GM12878 (cell line): ENCODE results near the gene FRYL. TPM values are rescaled to one million over a fixed set of nuclear protein-coding genes. Genes with fewer than 3 reads are reported as not detected.

Experiments used
- ATAC-seq: fragments of 200-7000 bp; cut with Tn5 transposase; 3 replicates; pipeline ENCODE4 v1.9.1; 2020; ENCODE audit warnings: mild to moderate bottlenecking, moderate library complexity
- BruUV-seq: library from RNA; stranded (reverse); fragments of 400-500 nt; replicated peaks from 2 replicates; lab custom pipeline; 2021; lab: Mats Ljungman, UMichigan
- CTCF ChIA-PET: fragments of 300-600 bp; sonication (Branson Sonifier 250); formaldehyde crosslinking; extraction: SDS; loops from one replicate; lab custom pipeline; 2021; ENCODE audit warnings: inconsistent platforms; lab: Yijun Ruan, JAX
- POLR2A ChIA-PET: fragments of 350-600 bp; formaldehyde crosslinking; extraction: SDS; loops from one replicate; lab custom pipeline; 2021; ENCODE audit warnings: inconsistent platforms; lab: Charles Lee
- RAD21 ChIA-PET: fragments of 300-600 bp; sonication (Branson Sonifier 250); formaldehyde crosslinking; loops from one replicate; lab custom pipeline; 2023; ENCODE audit warnings: antibody characterized with exemption; ENCODE audit not compliant: unreplicated experiment; lab: Charles Lee
- SMC1A ChIA-PET: fragments of 300-600 bp; sonication (Branson Sonifier 250); formaldehyde crosslinking; loops from one replicate; lab custom pipeline; 2023; ENCODE audit not compliant: unreplicated experiment, uncharacterized antibody; lab: Charles Lee
- DNase-seq: peaks from one replicate; pipeline ENCODE4 v3.0.0-alpha.2; 2011; ENCODE audit warnings: low read depth, low spot score
- FAIRE-seq: peaks from 3 replicates; lab custom pipeline; 2011; peaks lifted over from hg19 to GRCh38; lab: Jason Lieb, UNC
- H2AFZ ChIP-seq: 2 replicates; pipeline ENCODE4 v1.6.0; 2011; ENCODE audit warnings: low read depth, low read length, control low read depth; ENCODE audit not compliant: control insufficient read depth
- H3K27ac ChIP-seq: 2 replicates; pipeline ENCODE4 v1.5.1; 2011; ENCODE audit warnings: control low read depth; ENCODE audit not compliant: control insufficient read depth, insufficient read depth
- H3K27me3 ChIP-seq, 2 experiments: replicated peaks in 1 of 2; 2 replicates each; pipeline versions ENCODE4 v1.6.0 to v1.6.1; 2011; ENCODE audit warnings: low read length in 1 of 2; ENCODE audit not compliant: control insufficient read depth in 2 of 2, insufficient read depth in 2 of 2
- H3K36me3 ChIP-seq, 2 experiments: 2 replicates each; pipeline ENCODE4 v1.5.1; 2011; ENCODE audit warnings: low read length in 1 of 2; ENCODE audit not compliant: control insufficient read depth in 2 of 2, insufficient read depth in 2 of 2
- H3K4me1 ChIP-seq: 2 replicates; pipeline ENCODE4 v1.6.1; 2011; ENCODE audit warnings: mild to moderate bottlenecking, low read length, moderate library complexity, mixed read lengths; ENCODE audit not compliant: control insufficient read depth, insufficient read depth
- H3K4me2 ChIP-seq: 2 replicates; pipeline ENCODE4 v1.6.0; 2011; ENCODE audit warnings: control low read depth; ENCODE audit not compliant: control insufficient read depth, insufficient read depth
- H3K4me3 ChIP-seq: fragments of 200-600 bp; sonication (generic); 2 replicates; pipeline ENCODE4 v1.5.1; 2016
- H3K79me2 ChIP-seq: 2 replicates; pipeline ENCODE4 v1.6.0; 2011; ENCODE audit warnings: low read length; ENCODE audit not compliant: control insufficient read depth, insufficient read depth
- H3K9ac ChIP-seq: 2 replicates; pipeline ENCODE4 v1.8.0; 2011; ENCODE audit warnings: low read length, control low read depth, mixed read lengths; ENCODE audit not compliant: control insufficient read depth, insufficient read depth
- H3K9me3 ChIP-seq: replicated peaks from 3 replicates; pipeline ENCODE4 v1.5.1; 2011; ENCODE audit warnings: mild to moderate bottlenecking, low read length; ENCODE audit not compliant: control insufficient read depth, insufficient read depth
- H4K20me1 ChIP-seq: 2 replicates; pipeline ENCODE4 v1.6.0; 2011; ENCODE audit not compliant: control insufficient read depth, insufficient read depth
- DPF2 ChIP-seq: fragments of 450-650 bp; IDR thresholded peaks from 2 replicates; pipeline ENCODE4 v1.6.1; 2017; ENCODE audit warnings: mild to moderate bottlenecking
- SUZ12 ChIP-seq: fragments of 200-600 bp; sonication (generic); IDR thresholded peaks from one replicate; pipeline ENCODE4 v1.6.1; 2018; ENCODE audit warnings: antibody characterized with exemption, mild to moderate bottlenecking; ENCODE audit not compliant: unreplicated experiment
- ZBED1 ChIP-seq: IDR thresholded peaks from 2 replicates; pipeline ENCODE4 v1.6.1; 2016; ENCODE audit warnings: borderline replicate concordance
- WGBS: methylation state at CpG from one replicate; pipeline ENCODE4 v1.1.6; 2016; ENCODE audit warnings: low lambda C conversion rate; ENCODE audit not compliant: insufficient replicate concordance, insufficient coverage; ENCODE audit errors: missing lambda C conversion rate; 5-methylcytosine and 5-hydroxymethylcytosine counted together
- in situ Hi-C: fragments of 300-500 bp; cut with MboI; formaldehyde crosslinking; loops from 9 replicates; pipeline ENCODE4 v1.14.3; 2018; ENCODE audit warnings: mixed read lengths
- intact Hi-C: fragments of 100-400 bp; cut with micrococcal nuclease; formaldehyde crosslinking; loops from one replicate; pipeline ENCODE4 v1.14.2; 2022; ENCODE audit not compliant: unreplicated experiment
- polyA plus RNA-seq, 11 experiments: library from polyadenylated mRNA; depleted of rRNA in 4 of 11; unstranded in 6 of 11; stranded (reverse) in 5 of 11; fragments of >200 nt; fragmentation: Nextera tagmentation in 4 of 11; fragmentation: Illumina TruSeq in 1 of 11; extraction: Ambion mirVana in 4 of 11; extraction: Trizol in 1 of 11; gene quantifications; 1 replicate in 1 of 11; 2 replicates in 10 of 11; pipeline versions ENCODE4 v1.2.1 to v1.2.3, GENCODE V29; 2011 to 2016; ENCODE audit warnings: inconsistent platforms in 2 of 11, missing spikeins in 2 of 11, low read depth in 1 of 11
- total RNA-seq, 4 experiments: library from RNA; depleted of rRNA in 3 of 4; stranded (reverse); fragments of >200 nt in 3 of 4; fragmentation: Illumina TruSeq in 1 of 4; extraction: Trizol in 1 of 4; gene quantifications; 2 replicates each; pipeline versions ENCODE4 v1.2.1 to v1.2.3, GENCODE V29; 2013 to 2021
- TF ChIP-seq, protein P1 (sequence below): IDR thresholded peaks from 2 replicates; pipeline ENCODE4 v1.6.1; 2012; ENCODE audit warnings: low read length, inconsistent platforms
- TF ChIP-seq, protein P2 (sequence below): IDR thresholded peaks from 2 replicates; pipeline ENCODE4 v1.6.1; 2012; ENCODE audit warnings: low read depth, low read length, improper control_type of control experiment

Gene FRYL
- total and polyA plus RNA-seq, 10 of the 15 experiments (the other 5 are each of a cell fraction or from before 2014, with no cell fraction given), result 10.3 to 50.6 (median 28.7) TPM

DNA sequence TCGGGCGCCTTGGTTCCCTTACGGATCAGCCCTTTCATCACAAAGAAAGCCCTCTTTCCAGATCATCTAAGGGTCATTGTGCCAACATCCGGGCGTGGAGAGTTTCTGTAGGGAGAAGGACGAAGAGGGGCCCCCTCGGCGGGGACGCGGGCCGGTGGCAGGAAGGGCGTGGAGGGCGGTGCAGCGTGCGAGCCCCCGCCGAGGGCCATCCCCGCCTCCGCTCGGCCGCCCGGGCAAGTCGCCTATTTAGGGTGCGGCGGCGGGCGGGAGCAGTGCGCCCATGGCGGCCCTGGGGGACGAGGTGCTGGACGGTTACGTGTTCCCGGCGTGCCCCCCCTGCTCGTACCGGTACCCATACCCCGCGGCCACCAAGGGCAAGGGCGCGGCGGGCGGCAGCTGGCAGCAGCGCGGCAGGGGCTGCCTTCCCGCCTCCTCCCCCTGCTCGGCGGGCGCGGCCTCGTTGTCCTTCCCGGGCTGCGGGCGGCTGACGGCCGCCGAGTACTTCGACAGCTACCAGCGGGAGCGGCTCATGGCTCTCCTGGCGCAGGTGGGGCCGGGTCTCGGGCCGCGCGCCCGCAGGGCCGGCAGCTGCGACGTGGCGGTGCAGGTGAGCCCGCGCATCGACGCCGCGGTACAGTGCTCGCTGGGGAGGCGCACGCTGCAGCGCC lies 289.9 kb downstream of the FRYL start, which contains the start of gene ZAR1:
Gene ZAR1, plus strand, starts transcription at position 241 of the 668 bp plus-strand sequence. Its CDS starts 40 bp downstream, at position 281.
- Histone ChIP-seq H3K9me3 (no peaks in the 10 kb centered on the region; the same call in 2 of the 3 replicates), H3K27me3 (peaks cover 6 to 22% of the 10 kb centered on the region in 2 experiments), H3K9ac (no peak within 1 kb of the TSS), H3K4me2 (peak within 1 kb of the TSS; percentile 67; the same call in 1 of the 2 replicates), H2AFZ (no peak within 1 kb of the TSS; the same call in 1 of the 2 replicates), H3K36me3 (no peaks in the 10 kb centered on the region), H3K27ac (no peak within 1 kb of the TSS), H3K4me3 (peak within 1 kb of the TSS; percentile 19; the same call in 1 of the 2 replicates), H4K20me1 (no peaks in the 10 kb centered on the region; the same call in 1 of the 2 replicates), H3K79me2 (no peaks in the 10 kb centered on the region), H3K4me1 (no peaks in the 10 kb centered on the region)
- SMC1A ChIA-PET, result no interaction called here
- no TSS peak for BruUV-seq
- in situ Hi-C loops (no loop called here), intact Hi-C loops (no loop called here)
- FAIRE-seq, result no peak
- POLR2A ChIA-PET, result no interaction called here
- WGBS, result 46% methylated on average over 51 of the region's 80 CpGs
- CTCF ChIA-PET, result no interaction called here
- RAD21 ChIA-PET, result no interaction called here
- no peak for DNase-seq
- peak; percentile 40 for ATAC-seq
- peak; percentile 75 for TF ChIP-seq SUZ12
- no peak for TF ChIP-seq DPF2
- TF ChIP-seq ZBED1, result no peak
- TF ChIP-seq, protein P1, sequence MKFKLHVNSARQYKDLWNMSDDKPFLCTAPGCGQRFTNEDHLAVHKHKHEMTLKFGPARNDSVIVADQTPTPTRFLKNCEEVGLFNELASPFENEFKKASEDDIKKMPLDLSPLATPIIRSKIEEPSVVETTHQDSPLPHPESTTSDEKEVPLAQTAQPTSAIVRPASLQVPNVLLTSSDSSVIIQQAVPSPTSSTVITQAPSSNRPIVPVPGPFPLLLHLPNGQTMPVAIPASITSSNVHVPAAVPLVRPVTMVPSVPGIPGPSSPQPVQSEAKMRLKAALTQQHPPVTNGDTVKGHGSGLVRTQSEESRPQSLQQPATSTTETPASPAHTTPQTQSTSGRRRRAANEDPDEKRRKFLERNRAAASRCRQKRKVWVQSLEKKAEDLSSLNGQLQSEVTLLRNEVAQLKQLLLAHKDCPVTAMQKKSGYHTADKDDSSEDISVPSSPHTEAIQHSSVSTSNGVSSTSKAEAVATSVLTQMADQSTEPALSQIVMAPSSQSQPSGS, result no peak
- TF ChIP-seq, protein P2, sequence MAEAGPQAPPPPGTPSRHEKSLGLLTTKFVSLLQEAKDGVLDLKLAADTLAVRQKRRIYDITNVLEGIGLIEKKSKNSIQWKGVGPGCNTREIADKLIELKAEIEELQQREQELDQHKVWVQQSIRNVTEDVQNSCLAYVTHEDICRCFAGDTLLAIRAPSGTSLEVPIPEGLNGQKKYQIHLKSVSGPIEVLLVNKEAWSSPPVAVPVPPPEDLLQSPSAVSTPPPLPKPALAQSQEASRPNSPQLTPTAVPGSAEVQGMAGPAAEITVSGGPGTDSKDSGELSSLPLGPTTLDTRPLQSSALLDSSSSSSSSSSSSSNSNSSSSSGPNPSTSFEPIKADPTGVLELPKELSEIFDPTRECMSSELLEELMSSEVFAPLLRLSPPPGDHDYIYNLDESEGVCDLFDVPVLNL, result no peak
